Left cardiac atrium (tissue), 4 donors: ENCODE measurements around the gene BACH2. TPM values are rescaled to one million over a fixed set of nuclear protein-coding genes. Genes with fewer than 3 reads are reported as not detected.
A peak's percentile ranks its signal among the peaks of the same experiment; 100 is the strongest.

ENCODE experiments used
- ATAC-seq, 2 donors: fragments of 200-7000 bp; cut with Tn5 transposase; one replicate each; pipeline ENCODE4 v1.9.1; 2020; ENCODE audit warnings: mild to moderate bottlenecking in 2 of 2, moderate library complexity in 2 of 2
- DNase-seq: peaks from one replicate; pipeline ENCODE4 v3.0.0-alpha.2; 2020
- intact Hi-C, 2 donors: fragments of 100-400 bp; cut with DNase I; formaldehyde crosslinking; loops; one replicate each; pipeline versions ENCODE4 v1.14.1 to v1.15.1; 2022 to 2023
- total RNA-seq, 2 donors: library from RNA; stranded (reverse); fragmentation: NEBNext Ultra II Directional; extraction: Animal tissue kit (Norgen Biotek cat#: 25700); gene quantifications; one replicate each; pipeline ENCODE4 v1.2.1, GENCODE V29; 2021
- donor health status: DM: no; HTN: yes; CAD: no.
- donor health status: DM: no; HTN: yes; CAD: no; lungs with severe emphysema.
- donor health status: DM: yes; HTN: yes; CAD: no.
- donor health status: Dilated cardiomyopathy.

Gene BACH2
- total RNA-seq, 2 donors from 2014 or later: 2.0 to 2.5 TPM

GRCh38 chr6:90253631-90254030 is 43.0 kb downstream of the BACH2 start:
- ATAC-seq (no peak), DNase-seq (no peak)
- intact Hi-C loops: no loop called here

- DNase-seq: no peak
- intact Hi-C loops: no loop called here
- no peak for ATAC-seq
Measured at GRCh38 chr6:90251295-90251992, 45.2 kb downstream of the BACH2 start.

- no peak for DNase-seq
- ATAC-seq: no peak
- intact Hi-C loops: no loop called here
Measured at GRCh38 chr6:90250405-90250804, 46.2 kb downstream of the BACH2 start.

GRCh38 chr6:90249458-90249857 is 47.2 kb downstream of the BACH2 start:
- no peak for ATAC-seq
- intact Hi-C loops: no loop called here
- no peak for DNase-seq

GRCh38 chr6:90249034-90249433 is 47.6 kb downstream of the BACH2 start:
- DNase-seq (no peak), ATAC-seq (no peak)
- intact Hi-C loops: no loop called here

- no peak for ATAC-seq
Measured at GRCh38 chr6:90247262-90247661, 49.4 kb downstream of the BACH2 start.

GRCh38 chr6:90241229-90241880 is 55.3 kb downstream of the BACH2 start:
- DNase-seq (no peak), ATAC-seq (peak in 1 of 2 donors; percentile 23)
- intact Hi-C loops: no loop called here

More at GRCh38 chr6:90247262-90247661, 49.4 kb downstream of the BACH2 start:
- intact Hi-C loops: no loop called here
- no peak for DNase-seq

- DNase-seq (no peak), ATAC-seq (no peak)
- intact Hi-C loops: no loop called here
Measured at GRCh38 chr6:90238496-90239266, 58.0 kb downstream of the BACH2 start.

- intact Hi-C loops: no loop called here
- DNase-seq: no peak
- no peak for ATAC-seq
Measured at GRCh38 chr6:90237350-90237990, 59.2 kb downstream of the BACH2 start.

GRCh38 chr6:90233994-90234393 is 62.6 kb downstream of the BACH2 start:
- intact Hi-C loops: no loop called here
- ATAC-seq (peak; percentile 19), DNase-seq (peak; percentile 21)

GRCh38 chr6:90233213-90233612 is 63.4 kb downstream of the BACH2 start:
- DNase-seq (no peak), ATAC-seq (no peak)
- intact Hi-C loops: no loop called here

- no peak for DNase-seq
- intact Hi-C loops: no loop called here
Measured at GRCh38 chr6:90231798-90232197, 64.8 kb downstream of the BACH2 start.

GRCh38 chr6:90231308-90231707 is 65.3 kb downstream of the BACH2 start:
- intact Hi-C loops: no loop called here

More at GRCh38 chr6:90231798-90232197, 64.8 kb downstream of the BACH2 start:
- ATAC-seq: no peak

GRCh38 chr6:90230548-90231215 is 66.0 kb downstream of the BACH2 start:
- ATAC-seq (no peak), DNase-seq (no peak)
- intact Hi-C loops: no loop called here

More at GRCh38 chr6:90231308-90231707, 65.3 kb downstream of the BACH2 start:
- ATAC-seq (no peak), DNase-seq (no peak)

- intact Hi-C loops: no loop called here
- DNase-seq (no peak), ATAC-seq (peak in 1 of 2 donors; percentile 23)
Measured at GRCh38 chr6:90229331-90230010, 67.2 kb downstream of the BACH2 start.

- DNase-seq (no peak), ATAC-seq (no peak)
- intact Hi-C loops: no loop called here
Measured at GRCh38 chr6:90227673-90228072, 69.0 kb downstream of the BACH2 start.

- intact Hi-C loops: no loop called here
- peak; percentile 47 to 73 for ATAC-seq
- peak; percentile 46 for DNase-seq
Measured at GRCh38 chr6:90227213-90227612, 69.4 kb downstream of the BACH2 start.

- peak in 1 of 2 donors; percentile 30 for ATAC-seq
- intact Hi-C loops: no loop called here
Measured at GRCh38 chr6:90226257-90226656, 70.4 kb downstream of the BACH2 start.

GRCh38 chr6:90224196-90224595 is 72.4 kb downstream of the BACH2 start:
- DNase-seq (no peak), ATAC-seq (no peak)
- intact Hi-C loops: no loop called here

More at GRCh38 chr6:90226257-90226656, 70.4 kb downstream of the BACH2 start:
- no peak for DNase-seq
